ENCODE results near the gene MPRIP. TPM values are rescaled to one million over a fixed set of nuclear protein-coding genes. Genes with fewer than 3 reads are reported as not detected.

MPRIP gene
- total and polyA plus RNA-seq, 2 of the 13 experiments (the other 11 are each of a cell fraction or from before 2014, with no cell fraction given): 50.2 to 52.4 TPM

- POLR2A ChIA-PET: no interaction called here
- ATAC-seq (no peak), FAIRE-seq (no peak), DNase-seq (ENCODE audit: low spot score) (no peak)
- Histone ChIP-seq H3K4me1 (ENCODE audit: insufficient read depth, low read length) (peaks cover 48% of the 10 kb centered on the region), H2AFZ (ENCODE audit: low read length) (no peak overlapping the region), H4K20me1 (ENCODE audit: insufficient read depth, low read length) (no peaks in the 10 kb centered on the region), H3K79me2 (ENCODE audit: insufficient read depth, low read length) (peaks cover 14% of the 10 kb centered on the region), H3K9ac (ENCODE audit: insufficient read depth, low read depth, low read length) (no peak overlapping the region), H3K27me3 (ENCODE audit: control insufficient read depth in 1 of 2, insufficient read depth in 2 of 2, low read length in 2 of 2) (no peaks in the 10 kb centered on the region), H3K4me3 (replicated peaks in 1 of 3; ENCODE audit: insufficient read depth in 1 of 3, low read depth in 2 of 3, low read length in 3 of 3) (no peak overlapping the region), H3K36me3 (replicated peaks in 1 of 2; ENCODE audit: control insufficient read depth in 1 of 2, insufficient read depth in 2 of 2, low read length in 2 of 2) (peaks cover 3 to 25% of the 10 kb centered on the region in 2 experiments; a peak in 2 of 5 replicates), H3K9me3 (ENCODE audit: low read length) (no peaks in the 10 kb centered on the region), H3K27ac (ENCODE audit: extremely low read length, insufficient read depth, low read length) (no peak overlapping the region), H3K4me2 (ENCODE audit: low read depth, low read length) (no peak overlapping the region)
- TF ChIP-seq REST (IDR thresholded peaks at IDR 0.05; ENCODE audit: borderline replicate concordance in 1 of 2, low read depth in 1 of 2, low read length in 2 of 2) (no peak), NRL (CRISPR knock-in tag; IDR thresholded peaks at IDR 0.05; ENCODE audit: borderline replicate concordance) (no peak), ZNF83 (CRISPR knock-in tag; IDR thresholded peaks at IDR 0.05; ENCODE audit: borderline replicate concordance) (no peak), BCL3 (CRISPR knock-in tag; IDR thresholded peaks at IDR 0.05) (no peak), ZNF639 (CRISPR knock-in tag; conservative IDR thresholded peaks at IDR 0.05) (no peak), NBN (conservative IDR thresholded peaks at IDR 0.05) (no peak), SATB2 (CRISPR knock-in tag; IDR thresholded peaks at IDR 0.05) (no peak)
- no TSS peak for BruUV-seq (replicated peaks)
- 96% methylated on average over 11 of the region's 11 CpGs for WGBS (ENCODE audit: low lambda C conversion rate)
- in situ Hi-C loops (cut with HindIII; ENCODE audit: extremely low pct_ligation_motif_present, low pct_unique_long_range_greater_than_20kb): no loop called here
- CTCF ChIA-PET (ENCODE audit: low intra/inter-chr PET ratio, low total read pairs): no interaction called here
- intact Hi-C loops (cut with micrococcal nuclease; ENCODE audit: unreplicated experiment): loop anchor here (5.0 kb wide), 1 partner anchor 33 kb away; the partner anchor contains the start of gene MPRIP
Measured at GRCh38 chr17:17075125-17075781, 33.0 kb downstream of the MPRIP start.
